HL-60 (cell line): Measurements from ENCODE around the gene HDGF.

ENCODE experiments used
- DNase-seq, 2 experiments: peaks; one replicate each; pipeline ENCODE4 v3.0.0-alpha.2; 2010 to 2020; ENCODE audit warnings: low read depth in 1 of 2, low spot score in 1 of 2
- H3K27ac ChIP-seq: fragments of 250-450 bp; sonication (Bioruptor Pico); replicated peaks from 2 replicates; pipeline ENCODE4 v1.5.1; 2020; ENCODE audit warnings: mild to moderate bottlenecking, moderate library complexity
- H3K27me3 ChIP-seq: fragments of 250-450 bp; sonication (Bioruptor Pico); 2 replicates; pipeline ENCODE4 v1.5.1; 2021; ENCODE audit warnings: mild to moderate bottlenecking, moderate library complexity; ENCODE audit not compliant: insufficient read depth, poor library complexity, severe bottlenecking
- H3K4me3 ChIP-seq: replicated peaks from 2 replicates; pipeline ENCODE4 v1.5.1; 2011; ENCODE audit warnings: mild to moderate bottlenecking, control low read depth, low read length; ENCODE audit not compliant: insufficient read depth
- GABPA ChIP-seq: IDR thresholded peaks from 2 replicates; pipeline ENCODE4 v1.6.1; 2012; ENCODE audit warnings: low read depth
- POLR2AphosphoS5 ChIP-seq: IDR thresholded peaks from 2 replicates; pipeline ENCODE4 v1.6.1; 2012; ENCODE audit warnings: low read depth
- SPI1 ChIP-seq: IDR thresholded peaks from 2 replicates; pipeline ENCODE4 v1.6.1; 2012; ENCODE audit warnings: low read depth, mild to moderate bottlenecking, borderline replicate concordance
- TF ChIP-seq, protein P1 (sequence below): IDR thresholded peaks from 2 replicates; pipeline ENCODE4 v1.6.1; 2012; ENCODE audit warnings: low read depth; ENCODE audit not compliant: insufficient replicate concordance
- TF ChIP-seq, protein P2 (sequence below): IDR thresholded peaks from one replicate; pipeline ENCODE4 v1.5.1; 2011; ENCODE audit warnings: low read length, control low read depth, inconsistent platforms; ENCODE audit not compliant: insufficient read depth

The HDGF gene

DNA sequence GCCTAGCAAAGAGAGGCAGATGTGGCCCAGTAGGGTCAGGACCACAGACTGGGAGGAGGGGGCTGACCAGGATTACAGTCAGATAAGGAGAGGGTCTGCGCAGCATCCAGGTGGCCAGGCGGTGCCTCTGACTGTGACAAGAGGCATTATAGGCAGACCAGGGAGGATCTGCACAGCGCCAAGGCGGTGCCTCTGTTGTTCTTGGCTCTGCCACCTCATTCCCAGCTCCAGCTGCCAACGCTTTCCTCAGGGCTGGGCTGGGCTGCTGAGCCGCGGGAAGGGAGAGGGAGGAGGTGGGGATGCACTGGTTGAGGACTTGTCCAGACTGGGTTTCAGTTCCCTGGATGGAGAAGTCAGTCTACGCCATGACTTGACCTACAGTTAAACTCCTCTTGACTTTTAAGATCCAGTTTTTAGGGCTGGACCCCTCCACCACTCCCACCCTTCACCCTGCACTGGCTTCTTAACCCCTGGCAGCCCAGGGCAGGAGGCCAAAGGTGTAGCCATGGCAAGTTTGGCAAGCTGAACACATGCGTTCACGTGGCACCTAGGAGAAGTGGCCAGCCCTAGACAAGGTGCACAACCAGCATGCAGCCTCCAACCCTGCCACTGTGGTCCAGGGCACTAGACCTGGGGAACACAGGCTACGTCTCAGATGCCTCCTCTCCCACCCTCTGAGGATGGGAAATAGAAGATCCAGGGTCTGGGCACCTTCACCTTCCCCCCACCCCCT is 41.6 kb downstream of the HDGF start:
- DNase-seq: no peak

DNA sequence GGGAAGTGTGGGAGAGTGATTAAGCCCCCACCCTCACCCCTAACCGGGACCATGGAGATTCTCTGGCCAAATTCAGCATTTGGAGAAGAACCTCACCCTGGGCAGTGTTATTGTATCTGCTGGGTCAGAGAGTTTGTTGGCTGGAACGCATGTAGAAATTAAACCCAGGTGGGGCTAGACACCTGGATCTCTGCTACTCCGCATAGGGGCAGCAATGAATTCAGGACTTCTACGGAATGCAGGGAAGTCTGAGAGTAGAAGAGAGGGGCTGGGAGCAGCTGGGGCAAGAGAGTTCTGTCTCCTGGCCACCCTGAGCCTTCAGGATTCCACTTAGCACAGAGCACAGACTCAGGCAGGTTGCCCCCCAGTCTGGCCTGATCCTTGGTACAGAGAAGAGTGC is 42.4 kb downstream of the HDGF start:
- peaks cover 35% of the 10 kb centered on the region for H3K27me3 ChIP-seq
- DNase-seq: no peak
- H3K27ac ChIP-seq: no peak overlapping the region
- TF ChIP-seq GABPA (no peak), SPI1 (no peak), POLR2AphosphoS5 (no peak)
- TF ChIP-seq, protein P1, sequence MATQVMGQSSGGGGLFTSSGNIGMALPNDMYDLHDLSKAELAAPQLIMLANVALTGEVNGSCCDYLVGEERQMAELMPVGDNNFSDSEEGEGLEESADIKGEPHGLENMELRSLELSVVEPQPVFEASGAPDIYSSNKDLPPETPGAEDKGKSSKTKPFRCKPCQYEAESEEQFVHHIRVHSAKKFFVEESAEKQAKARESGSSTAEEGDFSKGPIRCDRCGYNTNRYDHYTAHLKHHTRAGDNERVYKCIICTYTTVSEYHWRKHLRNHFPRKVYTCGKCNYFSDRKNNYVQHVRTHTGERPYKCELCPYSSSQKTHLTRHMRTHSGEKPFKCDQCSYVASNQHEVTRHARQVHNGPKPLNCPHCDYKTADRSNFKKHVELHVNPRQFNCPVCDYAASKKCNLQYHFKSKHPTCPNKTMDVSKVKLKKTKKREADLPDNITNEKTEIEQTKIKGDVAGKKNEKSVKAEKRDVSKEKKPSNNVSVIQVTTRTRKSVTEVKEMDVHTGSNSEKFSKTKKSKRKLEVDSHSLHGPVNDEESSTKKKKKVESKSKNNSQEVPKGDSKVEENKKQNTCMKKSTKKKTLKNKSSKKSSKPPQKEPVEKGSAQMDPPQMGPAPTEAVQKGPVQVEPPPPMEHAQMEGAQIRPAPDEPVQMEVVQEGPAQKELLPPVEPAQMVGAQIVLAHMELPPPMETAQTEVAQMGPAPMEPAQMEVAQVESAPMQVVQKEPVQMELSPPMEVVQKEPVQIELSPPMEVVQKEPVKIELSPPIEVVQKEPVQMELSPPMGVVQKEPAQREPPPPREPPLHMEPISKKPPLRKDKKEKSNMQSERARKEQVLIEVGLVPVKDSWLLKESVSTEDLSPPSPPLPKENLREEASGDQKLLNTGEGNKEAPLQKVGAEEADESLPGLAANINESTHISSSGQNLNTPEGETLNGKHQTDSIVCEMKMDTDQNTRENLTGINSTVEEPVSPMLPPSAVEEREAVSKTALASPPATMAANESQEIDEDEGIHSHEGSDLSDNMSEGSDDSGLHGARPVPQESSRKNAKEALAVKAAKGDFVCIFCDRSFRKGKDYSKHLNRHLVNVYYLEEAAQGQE: no peak
- TF ChIP-seq, protein P2, sequence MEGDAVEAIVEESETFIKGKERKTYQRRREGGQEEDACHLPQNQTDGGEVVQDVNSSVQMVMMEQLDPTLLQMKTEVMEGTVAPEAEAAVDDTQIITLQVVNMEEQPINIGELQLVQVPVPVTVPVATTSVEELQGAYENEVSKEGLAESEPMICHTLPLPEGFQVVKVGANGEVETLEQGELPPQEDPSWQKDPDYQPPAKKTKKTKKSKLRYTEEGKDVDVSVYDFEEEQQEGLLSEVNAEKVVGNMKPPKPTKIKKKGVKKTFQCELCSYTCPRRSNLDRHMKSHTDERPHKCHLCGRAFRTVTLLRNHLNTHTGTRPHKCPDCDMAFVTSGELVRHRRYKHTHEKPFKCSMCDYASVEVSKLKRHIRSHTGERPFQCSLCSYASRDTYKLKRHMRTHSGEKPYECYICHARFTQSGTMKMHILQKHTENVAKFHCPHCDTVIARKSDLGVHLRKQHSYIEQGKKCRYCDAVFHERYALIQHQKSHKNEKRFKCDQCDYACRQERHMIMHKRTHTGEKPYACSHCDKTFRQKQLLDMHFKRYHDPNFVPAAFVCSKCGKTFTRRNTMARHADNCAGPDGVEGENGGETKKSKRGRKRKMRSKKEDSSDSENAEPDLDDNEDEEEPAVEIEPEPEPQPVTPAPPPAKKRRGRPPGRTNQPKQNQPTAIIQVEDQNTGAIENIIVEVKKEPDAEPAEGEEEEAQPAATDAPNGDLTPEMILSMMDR: no peak
- no peak overlapping the region for H3K4me3 ChIP-seq

More for the DNA sequence above, 41.6 kb downstream of the HDGF start:
- TF ChIP-seq POLR2AphosphoS5 (no peak), SPI1 (no peak), GABPA (no peak)
- TF ChIP-seq, protein P1: no peak
- TF ChIP-seq, protein P2: no peak
- no peak overlapping the region for H3K4me3 ChIP-seq
- H3K27me3 ChIP-seq: peaks cover 27% of the 10 kb centered on the region
- no peak overlapping the region for H3K27ac ChIP-seq

DNA sequence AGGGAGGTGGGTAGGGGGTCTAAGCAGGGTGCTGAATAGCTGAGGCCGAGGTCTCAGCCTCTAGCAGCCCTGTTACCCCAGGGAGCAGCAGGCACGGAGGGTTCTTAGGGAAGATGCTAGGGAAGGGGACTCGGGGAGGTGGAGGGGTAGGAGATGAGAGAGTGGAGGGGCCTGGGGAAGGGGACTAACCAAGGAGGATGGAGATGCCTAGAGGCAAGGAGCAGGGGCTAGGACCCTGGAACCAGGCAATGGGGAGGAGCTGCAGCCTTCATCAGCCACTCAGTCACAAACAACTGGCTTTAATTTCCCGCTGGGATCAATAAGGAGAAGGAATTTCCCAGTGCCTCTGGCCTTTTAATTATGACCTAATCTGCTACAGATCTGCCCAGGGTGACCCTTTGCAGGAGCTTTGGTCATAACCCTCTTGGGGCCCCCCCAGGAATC is 43.2 kb downstream of the HDGF start:
- DNase-seq: no peak
- no peak overlapping the region for H3K27ac ChIP-seq
- TF ChIP-seq GABPA (no peak), POLR2AphosphoS5 (no peak), SPI1 (no peak)
- TF ChIP-seq, protein P2: no peak
- TF ChIP-seq, protein P1: no peak
- H3K4me3 ChIP-seq: no peak overlapping the region
- H3K27me3 ChIP-seq: peaks cover 43% of the 10 kb centered on the region
